ENCODE results near the gene DCBLD1.

Gene DCBLD1

GRCh38 chr6:117591405-117591804 is 108.9 kb downstream of the DCBLD1 start:
- no peak for TF ChIP-seq CTCF (IDR thresholded peaks at IDR 0.05; ENCODE audit: low read depth, low read length, missing control alignments)
- H3K27ac ChIP-seq, result no peak overlapping the region
- H3K4me3 ChIP-seq (ENCODE audit: low read depth, low read length), result no peak overlapping the region
- peaks cover 9% of the 10 kb centered on the region for H3K36me3 ChIP-seq (replicated peaks)
- peak; percentile 20 for DNase-seq
- no peaks in the 10 kb centered on the region for H3K27me3 ChIP-seq (replicated peaks)
- in situ Hi-C loops (cut with HindIII; ENCODE audit: low pct_ligation_motif_present, low sequenced_read_pairs), result no loop called here

GRCh38 chr6:117592983-117593759 is 110.7 kb downstream of the DCBLD1 start:
- no peak for DNase-seq
- H3K27ac ChIP-seq, result no peak overlapping the region
- H3K4me3 ChIP-seq (ENCODE audit: low read depth, low read length), result no peak overlapping the region
- H3K36me3 ChIP-seq (replicated peaks), result peaks cover 14% of the 10 kb centered on the region
- no peak for TF ChIP-seq CTCF (IDR thresholded peaks at IDR 0.05; ENCODE audit: low read depth, low read length, missing control alignments)
- H3K27me3 ChIP-seq (replicated peaks), result no peaks in the 10 kb centered on the region
- in situ Hi-C loops (cut with HindIII; ENCODE audit: low pct_ligation_motif_present, low sequenced_read_pairs), result no loop called here

- Histone ChIP-seq H3K27me3 (replicated peaks) (no peaks in the 10 kb centered on the region), H3K36me3 (replicated peaks) (peaks cover 7% of the 10 kb centered on the region), H3K27ac (no peak overlapping the region), H3K4me3 (ENCODE audit: low read depth, low read length) (no peak overlapping the region)
- no peak for TF ChIP-seq CTCF (IDR thresholded peaks at IDR 0.05; ENCODE audit: low read depth, low read length, missing control alignments)
- DNase-seq, result no peak
- in situ Hi-C loops (cut with HindIII; ENCODE audit: low pct_ligation_motif_present, low sequenced_read_pairs), result no loop called here
Observed at GRCh38 chr6:117595099-117595923, 112.8 kb downstream of the DCBLD1 start.

GRCh38 chr6:117597755-117598154 is 115.3 kb downstream of the DCBLD1 start:
- TF ChIP-seq CTCF (IDR thresholded peaks at IDR 0.05; ENCODE audit: low read depth, low read length, missing control alignments), result no peak
- DNase-seq, result no peak
- in situ Hi-C loops (cut with HindIII; ENCODE audit: low pct_ligation_motif_present, low sequenced_read_pairs), result no loop called here
- H3K27ac ChIP-seq, result no peak overlapping the region
- H3K27me3 ChIP-seq (replicated peaks), result no peaks in the 10 kb centered on the region
- H3K4me3 ChIP-seq (ENCODE audit: low read depth, low read length), result no peak overlapping the region
- H3K36me3 ChIP-seq (replicated peaks), result peaks cover 7% of the 10 kb centered on the region
